ENCODE measurements around the gene NAPA.

DNA sequence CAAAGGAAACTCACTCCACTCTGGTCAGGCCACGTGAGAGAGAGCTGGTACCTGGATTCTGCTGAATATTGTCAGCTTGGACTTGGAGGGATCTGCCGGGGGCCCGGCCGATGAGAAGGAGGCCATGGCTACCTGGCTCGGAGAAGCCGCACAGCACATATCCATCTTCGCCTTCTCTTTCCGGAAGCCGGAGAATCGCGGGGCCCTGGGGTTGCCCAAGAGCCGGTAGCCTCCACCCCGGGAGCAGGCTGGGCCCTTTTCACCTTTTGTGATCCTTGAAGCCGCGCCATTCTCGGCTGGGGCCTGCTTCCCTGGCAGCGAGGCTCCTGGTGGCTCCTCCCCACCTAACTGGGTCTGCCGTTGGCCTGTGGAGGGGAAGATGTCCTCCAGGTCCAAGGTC is 29.2 kb upstream of the NAPA start:
- TF ChIP-seq, protein P1, sequence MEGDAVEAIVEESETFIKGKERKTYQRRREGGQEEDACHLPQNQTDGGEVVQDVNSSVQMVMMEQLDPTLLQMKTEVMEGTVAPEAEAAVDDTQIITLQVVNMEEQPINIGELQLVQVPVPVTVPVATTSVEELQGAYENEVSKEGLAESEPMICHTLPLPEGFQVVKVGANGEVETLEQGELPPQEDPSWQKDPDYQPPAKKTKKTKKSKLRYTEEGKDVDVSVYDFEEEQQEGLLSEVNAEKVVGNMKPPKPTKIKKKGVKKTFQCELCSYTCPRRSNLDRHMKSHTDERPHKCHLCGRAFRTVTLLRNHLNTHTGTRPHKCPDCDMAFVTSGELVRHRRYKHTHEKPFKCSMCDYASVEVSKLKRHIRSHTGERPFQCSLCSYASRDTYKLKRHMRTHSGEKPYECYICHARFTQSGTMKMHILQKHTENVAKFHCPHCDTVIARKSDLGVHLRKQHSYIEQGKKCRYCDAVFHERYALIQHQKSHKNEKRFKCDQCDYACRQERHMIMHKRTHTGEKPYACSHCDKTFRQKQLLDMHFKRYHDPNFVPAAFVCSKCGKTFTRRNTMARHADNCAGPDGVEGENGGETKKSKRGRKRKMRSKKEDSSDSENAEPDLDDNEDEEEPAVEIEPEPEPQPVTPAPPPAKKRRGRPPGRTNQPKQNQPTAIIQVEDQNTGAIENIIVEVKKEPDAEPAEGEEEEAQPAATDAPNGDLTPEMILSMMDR (IDR thresholded peaks at IDR 0.05; ENCODE audit: insufficient read depth, low read length) = no peak
- TF ChIP-seq POLR2AphosphoS5 (IDR thresholded peaks at IDR 0.05; ENCODE audit: low read depth) = no peak
